ENCODE data around the gene PRKAG2. TPM values are rescaled to one million over a fixed set of nuclear protein-coding genes. Genes with fewer than 3 reads are reported as not detected.

Gene PRKAG2
- total and polyA plus RNA-seq, 12 donors = 3.8 to 17.3 (median 10.9) TPM

DNA sequence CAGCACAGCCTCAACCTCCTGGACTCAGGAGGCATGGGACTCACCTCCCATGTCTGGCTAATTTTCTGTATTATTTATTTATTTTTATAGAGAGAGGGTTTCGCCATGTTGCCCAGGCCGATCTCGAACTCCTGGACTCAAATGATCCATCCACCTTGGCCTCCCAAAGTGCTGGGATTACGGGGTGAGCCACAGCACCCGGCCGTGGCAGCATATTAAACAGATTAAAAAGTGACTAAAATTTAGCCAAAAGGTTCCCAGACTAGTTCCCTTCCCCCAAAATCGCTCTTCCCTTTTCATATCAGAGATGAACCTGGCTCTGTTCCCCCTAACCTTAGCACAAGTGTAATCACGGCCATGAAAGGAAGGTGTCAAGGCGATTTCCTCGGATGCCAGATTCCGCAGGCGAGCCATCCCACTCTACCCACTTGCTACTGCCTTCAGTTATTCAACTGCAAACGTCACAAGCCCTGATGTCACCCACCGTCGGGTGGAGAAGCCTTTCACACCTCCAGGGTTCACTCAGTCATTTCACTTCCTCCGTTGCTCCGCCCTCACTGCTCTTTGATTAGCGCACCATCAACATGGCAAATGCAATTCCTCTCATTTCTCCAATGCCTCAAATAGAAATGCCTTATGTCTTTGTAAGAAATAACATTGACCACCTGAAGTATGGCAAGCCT, 252.5 kb downstream of the PRKAG2 start:
- Histone ChIP-seq H3K36me3 (replicated peaks in 1 of 2) (no peaks in the 10 kb centered on the region), H3K27me3 (no peaks in the 10 kb centered on the region), H3K27ac (no peak overlapping the region), H3K9me3 (replicated peaks in 1 of 3) (no peaks in the 10 kb centered on the region), H3K4me1 (replicated peaks in 1 of 2) (no peaks in the 10 kb centered on the region), H3K4me3 (no peak overlapping the region)
- intact Hi-C loops (cut with DNase I) = loop anchor here in 1 of 2 donors (10.0 kb wide), 1 partner anchor 130 kb away; no protein-coding TSS in a partner anchor
- 91 to 94% (median 91%) methylated on average over 18 of the region's 18 CpGs for WGBS, 4 donors
- peak in 1 of 7 donors; percentile 48 for DNase-seq
- TF ChIP-seq, protein P1, sequence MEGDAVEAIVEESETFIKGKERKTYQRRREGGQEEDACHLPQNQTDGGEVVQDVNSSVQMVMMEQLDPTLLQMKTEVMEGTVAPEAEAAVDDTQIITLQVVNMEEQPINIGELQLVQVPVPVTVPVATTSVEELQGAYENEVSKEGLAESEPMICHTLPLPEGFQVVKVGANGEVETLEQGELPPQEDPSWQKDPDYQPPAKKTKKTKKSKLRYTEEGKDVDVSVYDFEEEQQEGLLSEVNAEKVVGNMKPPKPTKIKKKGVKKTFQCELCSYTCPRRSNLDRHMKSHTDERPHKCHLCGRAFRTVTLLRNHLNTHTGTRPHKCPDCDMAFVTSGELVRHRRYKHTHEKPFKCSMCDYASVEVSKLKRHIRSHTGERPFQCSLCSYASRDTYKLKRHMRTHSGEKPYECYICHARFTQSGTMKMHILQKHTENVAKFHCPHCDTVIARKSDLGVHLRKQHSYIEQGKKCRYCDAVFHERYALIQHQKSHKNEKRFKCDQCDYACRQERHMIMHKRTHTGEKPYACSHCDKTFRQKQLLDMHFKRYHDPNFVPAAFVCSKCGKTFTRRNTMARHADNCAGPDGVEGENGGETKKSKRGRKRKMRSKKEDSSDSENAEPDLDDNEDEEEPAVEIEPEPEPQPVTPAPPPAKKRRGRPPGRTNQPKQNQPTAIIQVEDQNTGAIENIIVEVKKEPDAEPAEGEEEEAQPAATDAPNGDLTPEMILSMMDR (IDR thresholded peaks at IDR 0.05) = no peak

DNA sequence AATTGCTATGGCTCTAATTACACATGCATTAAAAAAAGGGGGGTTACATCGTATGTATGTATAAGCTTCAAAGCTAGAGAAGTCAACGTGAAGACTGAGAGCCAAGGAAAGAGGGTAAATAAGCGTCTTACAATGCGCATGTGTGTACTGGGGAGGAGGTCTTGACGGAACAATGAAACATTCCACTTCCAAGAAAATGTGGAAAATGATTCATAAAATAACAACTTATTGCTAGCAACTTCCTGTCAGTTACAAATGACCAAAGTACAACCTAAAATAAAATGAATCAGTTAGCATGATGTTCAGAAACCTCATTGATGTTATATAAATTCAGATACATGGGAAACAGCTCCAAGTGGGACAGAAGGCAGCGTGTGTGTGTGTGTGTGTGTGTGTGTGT, 253.1 kb downstream of the PRKAG2 start:
- no peak for DNase-seq
- H3K36me3 ChIP-seq (replicated peaks in 1 of 2) = no peaks in the 10 kb centered on the region
- H3K27me3 ChIP-seq = no peaks in the 10 kb centered on the region
- no peak overlapping the region for H3K4me3 ChIP-seq
- H3K9me3 ChIP-seq (replicated peaks in 1 of 3) = no peaks in the 10 kb centered on the region
- intact Hi-C loops (cut with DNase I) = loop anchor here in 1 of 2 donors (10.0 kb wide), 1 partner anchor 131 kb away; no protein-coding TSS in a partner anchor
- no peaks in the 10 kb centered on the region for H3K4me1 ChIP-seq (replicated peaks in 1 of 2)
- 77 to 86% (median 83%) methylated on average over 6 of the region's 6 CpGs for WGBS, 4 donors
- TF ChIP-seq POLR2A (IDR thresholded peaks at IDR 0.05) = no peak
- TF ChIP-seq, protein P1 (IDR thresholded peaks at IDR 0.05) = no peak
- no peak overlapping the region for H3K27ac ChIP-seq

DNA sequence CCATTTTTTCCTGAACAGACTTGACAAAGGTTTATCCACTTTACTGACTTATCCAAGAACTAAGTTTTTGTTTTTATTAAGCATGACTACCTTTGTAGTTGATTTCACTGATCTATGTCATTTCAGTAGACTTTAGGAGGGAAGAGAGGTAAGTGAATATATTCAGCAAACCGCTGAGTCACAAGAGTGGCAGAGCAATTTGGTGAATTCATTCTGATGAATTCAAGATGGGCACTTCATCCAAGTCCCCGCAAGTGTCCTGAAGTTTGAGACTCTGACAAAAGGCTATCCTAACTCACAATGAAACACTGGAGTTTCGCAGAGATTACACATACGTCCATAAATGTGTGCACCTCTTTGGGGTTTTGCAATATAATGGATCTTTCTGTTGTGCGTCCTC, 255.0 kb downstream of the PRKAG2 start:
- no peak for DNase-seq
- intact Hi-C loops (cut with DNase I) = loop anchor here in 1 of 2 donors (10.0 kb wide), 1 partner anchor 133 kb away; no protein-coding TSS in a partner anchor
- H3K27me3 ChIP-seq = no peaks in the 10 kb centered on the region
- no peak overlapping the region for H3K4me3 ChIP-seq
- no peak overlapping the region for H3K27ac ChIP-seq
- no peaks in the 10 kb centered on the region for H3K9me3 ChIP-seq (replicated peaks in 1 of 3)
- TF ChIP-seq, protein P1 (IDR thresholded peaks at IDR 0.05) = no peak
- TF ChIP-seq POLR2A (IDR thresholded peaks at IDR 0.05) = no peak
- no peaks in the 10 kb centered on the region for H3K36me3 ChIP-seq (replicated peaks in 1 of 2)
- no peaks in the 10 kb centered on the region for H3K4me1 ChIP-seq (replicated peaks in 1 of 2)
- 79 to 89% (median 88%) methylated on average over 5 of the region's 5 CpGs for WGBS, 4 donors

DNA sequence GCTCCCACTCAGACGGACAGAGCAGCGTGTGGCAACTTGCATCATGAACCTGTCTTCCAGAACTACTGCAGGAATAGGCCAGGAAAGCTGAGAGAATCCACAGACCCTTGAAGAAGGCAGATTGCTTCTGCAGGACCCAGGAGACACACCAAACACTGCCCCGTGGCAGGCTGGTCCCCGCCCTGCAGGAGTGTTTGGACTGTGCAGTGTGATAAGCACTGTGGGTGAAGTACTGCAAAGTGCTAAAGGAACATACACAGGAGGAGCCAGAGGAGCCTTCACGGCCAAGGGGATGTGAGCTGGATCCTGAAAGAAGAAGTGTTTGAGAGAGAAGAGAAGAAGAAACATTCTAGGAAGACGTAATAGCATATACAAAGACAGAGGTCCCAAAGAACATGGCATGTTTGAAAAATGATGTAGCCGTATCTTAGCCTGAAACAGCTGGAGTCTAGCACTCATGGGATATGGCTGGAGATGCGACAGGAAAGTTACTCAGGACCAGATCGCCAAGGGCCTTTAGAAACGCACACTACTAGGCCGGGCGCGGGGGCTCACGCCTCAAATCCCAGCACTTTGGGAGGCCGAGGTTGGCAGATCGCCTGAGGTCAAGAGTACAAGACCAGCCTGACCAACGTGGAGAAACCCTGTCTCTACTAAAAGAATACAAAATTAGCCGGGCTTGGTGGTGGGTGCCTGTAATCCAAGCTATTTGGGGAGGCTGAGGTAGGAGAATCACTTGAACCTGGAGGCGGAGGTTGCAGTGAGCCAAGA, 260.3 kb downstream of the PRKAG2 start:
- intact Hi-C loops (cut with DNase I) = no loop called here
- Histone ChIP-seq H3K4me3 (no peak overlapping the region), H3K36me3 (replicated peaks in 1 of 2) (no peaks in the 10 kb centered on the region), H3K9me3 (replicated peaks in 1 of 3) (no peaks in the 10 kb centered on the region), H3K27ac (no peak overlapping the region), H3K4me1 (replicated peaks in 1 of 2) (no peaks in the 10 kb centered on the region), H3K27me3 (no peaks in the 10 kb centered on the region)
- no peak for TF ChIP-seq POLR2A (IDR thresholded peaks at IDR 0.05)
- TF ChIP-seq, protein P1 (IDR thresholded peaks at IDR 0.05) = no peak
- DNase-seq = peak in 1 of 7 donors; percentile 29
- 85 to 90% (median 87%) methylated on average over 18 to 19 of the region's 19 CpGs for WGBS, 4 donors
